HCT116 (cell line): ENCODE results near the gene RABL6. TPM values are rescaled to one million over a fixed set of nuclear protein-coding genes. Genes with fewer than 3 reads are reported as not detected.
"Not testable (repeated sequence)": the region's sequence is repeated elsewhere in the genome, so short reads cannot be mapped to it uniquely, and the experiment has no call there.

Source experiments
- ATAC-seq: fragments of 200-7000 bp; cut with Tn5 transposase; 2 replicates; pipeline ENCODE4 v1.9.1; 2020; ENCODE audit warnings: mild to moderate bottlenecking, moderate library complexity
- BruUV-seq: library from RNA; stranded (reverse); fragments of 400-500 nt; replicated peaks from 2 replicates; lab custom pipeline; 2021; lab: Mats Ljungman, UMichigan
- CTCF ChIA-PET: fragments of 300-600 bp; sonication (Branson Sonifier 250); formaldehyde crosslinking; loops from one replicate; lab custom pipeline; 2021; ENCODE audit warnings: antibody characterized with exemption; lab: Charles Lee
- POLR2A ChIA-PET: fragments of 300-600, 350-600 bp; sonication (Branson Sonifier 250); formaldehyde crosslinking; loops from one replicate; lab custom pipeline; 2021; ENCODE audit warnings: antibody characterized with exemption; lab: Charles Lee
- RAD21 ChIA-PET, 2 experiments: fragments of 300-600 bp; sonication (Branson Sonifier 250); formaldehyde crosslinking; loops; one replicate each; lab custom pipeline; 2023; ENCODE audit warnings: low total read pairs in 2 of 2; ENCODE audit not compliant: uncharacterized antibody in 2 of 2, unreplicated experiment in 2 of 2, low non-redundant PET in 1 of 2; lab: Charles Lee
- DNase-seq: peaks from one replicate; pipeline ENCODE4 v3.0.0-alpha.2; 2010; ENCODE audit warnings: low read depth, low spot score
- H2AFZ ChIP-seq: fragments of 200-600 bp; shearing (Covaris generic), sonication (generic); 2 replicates; pipeline ENCODE4 v1.6.1; 2017; ENCODE audit warnings: low read depth, mixed run types, mixed read lengths, antibody characterized with exemption, low read length; ENCODE audit not compliant: poor library complexity, severe bottlenecking
- H3K27ac ChIP-seq: 2 replicates; pipeline ENCODE4 v1.5.1; 2012; ENCODE audit warnings: low read depth, low read length
- H3K27me3 ChIP-seq: fragments of 200-600 bp; sonication (generic); 2 replicates; pipeline ENCODE4 v1.6.1; 2016; ENCODE audit warnings: mixed run types, low read length, mixed read lengths; ENCODE audit not compliant: insufficient read depth
- H3K36me3 ChIP-seq, 2 experiments: fragments of 200-500 bp in 1 of 2; fragments of 200-600 bp in 1 of 2; sonication (Bioruptor generic) in 1 of 2; sonication (generic) in 1 of 2; 2 replicates each; pipeline versions ENCODE4 v1.5.1 to v1.6.1; 2014 to 2016; ENCODE audit warnings: low read length in 2 of 2, inconsistent platforms in 1 of 2, mixed read lengths in 1 of 2, mixed run types in 1 of 2; ENCODE audit not compliant: insufficient read depth in 2 of 2, control insufficient read depth in 1 of 2
- H3K4me1 ChIP-seq, 2 experiments: fragments of 200-600 bp in 1 of 2; sonication (generic) in 1 of 2; 2 replicates each; pipeline versions ENCODE4 v1.5.1 to v1.6.1; 2012 to 2017; ENCODE audit warnings: low read length in 2 of 2, inconsistent platforms in 1 of 2, mild to moderate bottlenecking in 1 of 2, mixed read lengths in 1 of 2, mixed run types in 1 of 2, moderate library complexity in 1 of 2; ENCODE audit not compliant: insufficient read depth in 2 of 2, control insufficient read depth in 1 of 2
- H3K4me2 ChIP-seq: fragments of 200-600 bp; sonication (generic); 2 replicates; pipeline ENCODE4 v1.6.1; 2017; ENCODE audit warnings: mixed run types, low read length, mixed read lengths
- H3K4me3 ChIP-seq, 2 experiments: fragments of 200-600 bp in 1 of 2; sonication (generic) in 1 of 2; replicated peaks in 1 of 2; 2 replicates each; pipeline ENCODE4 v1.5.1; 2011 to 2016; ENCODE audit warnings: low read length in 2 of 2, control low read depth in 1 of 2, low read depth in 1 of 2, mild to moderate bottlenecking in 1 of 2, mixed read lengths in 1 of 2, mixed run types in 1 of 2
- H3K79me2 ChIP-seq: fragments of 200-600 bp; sonication (generic); 2 replicates; pipeline ENCODE4 v1.6.1; 2017; ENCODE audit warnings: mild to moderate bottlenecking, mixed run types, low read length, moderate library complexity, mixed read lengths; ENCODE audit not compliant: insufficient read depth
- H3K9ac ChIP-seq: fragments of 200-600 bp; sonication (generic); 2 replicates; pipeline ENCODE4 v1.6.1; 2016; ENCODE audit warnings: low read length, mixed read lengths
- H3K9me2 ChIP-seq: fragments of 200-600 bp; sonication (generic), shearing (Covaris generic); 2 replicates; pipeline ENCODE4 v1.6.1; 2017; ENCODE audit warnings: mixed run types, mild to moderate bottlenecking, moderate library complexity; ENCODE audit not compliant: insufficient read depth
- H3K9me3 ChIP-seq, 2 experiments: fragments of 200-500 bp in 1 of 2; fragments of 200-600 bp in 1 of 2; sonication (Bioruptor generic) in 1 of 2; sonication (generic) in 1 of 2; 2 replicates each; pipeline ENCODE4 v1.6.1; 2014 to 2017; ENCODE audit warnings: low read length in 2 of 2, mixed read lengths in 2 of 2, inconsistent platforms in 1 of 2, low read depth in 1 of 2, mild to moderate bottlenecking in 1 of 2, mixed run types in 1 of 2, moderate library complexity in 1 of 2; ENCODE audit not compliant: control insufficient read depth in 1 of 2, insufficient read depth in 1 of 2
- H4K20me1 ChIP-seq: fragments of 200-600 bp; sonication (generic), shearing (Covaris generic); 2 replicates; pipeline ENCODE4 v1.6.1; 2017; ENCODE audit warnings: mixed run types, mild to moderate bottlenecking, moderate library complexity; ENCODE audit not compliant: insufficient read depth
- CTCF ChIP-seq, 3 experiments: fragments of 200-600 bp in 1 of 3; sonication (generic) in 1 of 3; IDR thresholded peaks in 2 of 3; conservative IDR thresholded peaks in 1 of 3; 2 replicates each; pipeline ENCODE4 v1.5.1; 2012 to 2017; ENCODE audit warnings: low read depth in 2 of 3, low read length in 2 of 3, antibody characterized with exemption in 1 of 3, borderline replicate concordance in 1 of 3, control low read depth in 1 of 3, mild to moderate bottlenecking in 1 of 3, mixed read lengths in 1 of 3, mixed run types in 1 of 3, moderate library complexity in 1 of 3; ENCODE audit not compliant: insufficient read depth in 1 of 3
- YY1 ChIP-seq: IDR thresholded peaks from 2 replicates; pipeline ENCODE4 v1.6.1; 2011; ENCODE audit warnings: low read length, low read depth, moderate library complexity, mild to moderate bottlenecking; ENCODE audit not compliant: insufficient replicate concordance; ENCODE audit errors: extremely low read depth
- intact Hi-C: fragments of 100-400 bp; cut with micrococcal nuclease; formaldehyde crosslinking; loops from 2 replicates; pipeline ENCODE4 v1.10.0; 2022
- total RNA-seq: library from RNA; stranded (reverse); gene quantifications from one replicate; pipeline ENCODE4 v1.2.1, GENCODE V29; 2021; ENCODE audit not compliant: unreplicated experiment

RABL6 gene
- total RNA-seq, 1 experiment from 2014 or later: 98.6 TPM

- no peaks in the 10 kb centered on the region for H4K20me1 ChIP-seq
- ChIA-PET POLR2A (no interaction called here), CTCF (interaction anchor here (1.7 to 2.0 kb wide), 2 partner anchors 247 to 259 kb away, joined by 4 to 11 read pairs; no protein-coding TSS in a partner anchor), RAD21 (no interaction called here)
- H3K9me3 ChIP-seq: no peaks in the 10 kb centered on the region
- TF ChIP-seq CTCF (IDR thresholded peaks at IDR 0.05 in 2 of 3, conservative IDR thresholded peaks at IDR 0.05 in 1 of 3; ENCODE audit: borderline replicate concordance in 1 of 3, insufficient read depth in 1 of 3, low read depth in 2 of 3, low read length in 2 of 3) (peak in 2 of 3 experiments; percentile 63 to 85; a peak in 4 of 6 replicates), YY1 (no peak)
- no peaks in the 10 kb centered on the region for H3K27me3 ChIP-seq
- DNase-seq (no peak), ATAC-seq (no peak)
- peaks cover 16 to 40% of the 10 kb centered on the region in 2 experiments; a peak in 3 of 4 replicates for H3K4me1 ChIP-seq
- H3K9ac ChIP-seq: no peak overlapping the region
- no TSS peak for BruUV-seq
- intact Hi-C loops: loop anchor here (1.0 to 10.0 kb wide), 4 partner anchors 154 to 437 kb away; partner anchors contain the start of genes CYSRT1, FBXW5, NPDC1 and RNF208
- H3K4me3 ChIP-seq: peak overlapping the region in 1 of 2 experiments; percentile 27; a peak in 3 of 4 replicates
- peaks cover 10% of the 10 kb centered on the region; the same call in 1 of the 2 replicates for H3K79me2 ChIP-seq
- H3K27ac ChIP-seq: no peak overlapping the region
- no peaks in the 10 kb centered on the region; a peak in 1 of 4 replicates for H3K36me3 ChIP-seq
- H3K9me2 ChIP-seq: no peaks in the 10 kb centered on the region
- peak overlapping the region; percentile 69 for H3K4me2 ChIP-seq
- H2AFZ ChIP-seq: peak overlapping the region; percentile 98
Observed at GRCh38 chr9:136787690-136788400, 19.9 kb upstream of the RABL6 start.

GRCh38 chr9:136788644-136789522 is 18.9 kb upstream of the RABL6 start:
- H3K36me3 ChIP-seq, H3K4me3 ChIP-seq, BruUV-seq, H3K9me3 ChIP-seq, H2AFZ ChIP-seq, POLR2A ChIA-PET, H3K9ac ChIP-seq, H3K4me2 ChIP-seq, H3K27ac ChIP-seq, H3K9me2 ChIP-seq, H4K20me1 ChIP-seq, RAD21 ChIA-PET, ATAC-seq, DNase-seq, H3K27me3 ChIP-seq: not testable (repeated sequence)
- Histone ChIP-seq H3K79me2 (peaks cover 12% of the 10 kb centered on the region; the same call in 1 of the 2 replicates), H3K4me1 (peaks cover 16 to 46% of the 10 kb centered on the region in 2 experiments; a peak in 3 of 4 replicates)
- CTCF ChIA-PET: interaction anchor here (1.7 kb wide), 1 partner anchor 246 kb away, joined by 11 read pairs; no protein-coding TSS in a partner anchor
- intact Hi-C loops: loop anchor here (5.0 to 10.0 kb wide), 2 partner anchors 153 to 436 kb away; partner anchors contain the start of genes CYSRT1, FBXW5, RNF208 and RNF224
